GM19395 (cell line): ENCODE results near the gene IL1R2.

ENCODE experiments used
- ATAC-seq: cut with Tn5 transposase; IDR thresholded peaks from one replicate; pipeline ENCODE4 v1.9.1; 2021; ENCODE audit warnings: mild to moderate bottlenecking, moderate library complexity; ENCODE audit not compliant: unreplicated experiment

Gene IL1R2

DNA sequence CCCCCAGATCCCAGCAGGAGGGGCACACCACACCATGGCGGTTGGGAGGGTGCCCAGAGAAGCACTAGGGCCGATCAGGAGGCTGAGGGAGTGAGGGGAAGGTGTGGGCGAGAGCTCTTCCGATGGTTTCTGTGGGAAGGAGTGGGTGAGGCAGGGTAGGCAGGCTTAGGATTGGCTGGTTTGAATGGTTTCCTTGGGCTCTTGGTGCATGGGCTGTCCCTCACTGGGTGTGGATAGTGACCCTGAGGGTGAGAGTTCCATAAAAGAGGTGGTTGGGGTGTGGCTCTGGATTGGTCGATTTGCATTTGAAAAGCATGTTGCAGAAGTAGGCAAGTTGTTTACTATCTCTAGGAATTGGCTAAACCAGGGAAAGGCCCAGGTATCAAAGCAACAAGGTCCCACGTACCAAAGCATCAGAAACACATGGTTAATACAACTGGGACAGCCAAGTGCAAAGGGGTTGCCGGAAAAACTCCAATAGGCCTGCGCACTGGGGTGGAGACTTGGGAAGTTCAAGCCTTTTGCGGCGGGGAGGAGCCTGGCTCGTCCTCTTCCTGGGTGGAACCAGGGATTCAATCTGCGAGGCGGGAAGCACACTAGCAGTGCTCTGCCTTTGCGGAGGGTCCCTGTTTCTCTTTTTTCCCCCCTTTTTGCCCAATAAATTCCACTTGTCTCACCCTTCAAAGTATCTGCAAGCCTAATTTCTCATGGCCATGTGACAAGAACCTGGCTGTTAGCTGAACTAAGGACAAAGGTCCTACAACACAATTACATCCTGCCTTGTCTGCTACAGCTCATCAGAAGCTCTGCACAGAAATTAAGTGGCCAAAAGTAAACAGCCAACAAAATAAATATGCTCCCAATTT lies 43.2 kb downstream of the IL1R2 start:
- no peak for ATAC-seq

DNA sequence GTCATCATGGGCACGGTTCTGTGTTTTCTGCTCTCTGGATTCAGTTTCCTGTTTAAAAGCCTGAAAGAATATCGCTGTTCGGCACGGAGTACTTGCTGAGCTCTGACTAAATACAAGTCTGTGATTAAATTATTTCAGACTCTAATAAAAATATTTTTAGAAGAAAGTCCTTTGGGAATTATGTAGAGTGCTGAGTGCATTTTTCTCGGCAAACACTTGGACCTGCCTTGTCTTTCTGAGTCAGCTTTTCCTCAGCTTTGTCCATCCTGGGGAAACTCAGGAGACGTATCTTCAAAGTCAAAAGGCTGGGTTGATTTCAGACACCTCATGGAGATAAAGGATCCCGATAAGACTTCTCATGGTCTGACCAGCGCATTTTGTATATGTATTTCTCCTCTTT lies 45.9 kb downstream of the IL1R2 start:
- no peak for ATAC-seq

DNA sequence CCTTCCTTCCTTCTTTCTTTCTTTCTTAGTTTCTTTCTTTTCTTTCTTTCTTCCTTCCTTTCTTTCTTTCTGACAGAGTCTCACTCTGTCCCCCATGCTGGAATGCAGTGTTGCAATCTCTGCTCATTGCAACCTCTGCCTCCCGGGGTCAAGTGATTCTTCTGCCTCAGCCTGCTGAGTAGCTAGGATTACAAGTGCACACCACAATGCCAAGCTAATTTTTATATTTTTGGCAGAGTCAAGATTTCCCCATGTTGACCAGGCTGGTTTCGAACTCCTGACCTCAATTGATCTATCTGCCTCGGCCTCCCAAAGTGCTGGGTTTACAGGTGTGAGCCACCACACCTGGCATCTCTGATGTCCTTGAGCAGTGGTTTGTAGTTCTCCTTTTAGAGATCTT lies 48.5 kb downstream of the IL1R2 start:
- ATAC-seq: no peak

DNA sequence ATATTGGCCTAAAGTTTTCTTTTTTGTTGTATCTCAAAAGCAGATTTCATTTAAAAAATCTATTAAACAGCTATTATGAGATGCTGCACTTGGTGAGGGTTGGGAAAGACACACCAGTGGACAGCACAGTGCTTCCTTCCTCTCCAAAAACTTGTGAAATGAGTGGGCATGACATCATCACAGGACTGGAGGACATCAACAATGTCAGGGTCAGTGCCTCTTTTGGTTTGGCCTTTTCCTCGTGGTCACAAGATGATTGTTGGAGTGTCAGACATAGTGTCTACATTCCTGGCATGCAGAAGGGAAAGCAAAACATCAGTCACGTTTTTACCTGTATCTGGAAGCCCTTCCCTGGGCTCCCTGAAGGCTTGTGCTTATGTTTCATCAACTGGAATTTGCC lies 49.6 kb downstream of the IL1R2 start:
- ATAC-seq: no peak

DNA sequence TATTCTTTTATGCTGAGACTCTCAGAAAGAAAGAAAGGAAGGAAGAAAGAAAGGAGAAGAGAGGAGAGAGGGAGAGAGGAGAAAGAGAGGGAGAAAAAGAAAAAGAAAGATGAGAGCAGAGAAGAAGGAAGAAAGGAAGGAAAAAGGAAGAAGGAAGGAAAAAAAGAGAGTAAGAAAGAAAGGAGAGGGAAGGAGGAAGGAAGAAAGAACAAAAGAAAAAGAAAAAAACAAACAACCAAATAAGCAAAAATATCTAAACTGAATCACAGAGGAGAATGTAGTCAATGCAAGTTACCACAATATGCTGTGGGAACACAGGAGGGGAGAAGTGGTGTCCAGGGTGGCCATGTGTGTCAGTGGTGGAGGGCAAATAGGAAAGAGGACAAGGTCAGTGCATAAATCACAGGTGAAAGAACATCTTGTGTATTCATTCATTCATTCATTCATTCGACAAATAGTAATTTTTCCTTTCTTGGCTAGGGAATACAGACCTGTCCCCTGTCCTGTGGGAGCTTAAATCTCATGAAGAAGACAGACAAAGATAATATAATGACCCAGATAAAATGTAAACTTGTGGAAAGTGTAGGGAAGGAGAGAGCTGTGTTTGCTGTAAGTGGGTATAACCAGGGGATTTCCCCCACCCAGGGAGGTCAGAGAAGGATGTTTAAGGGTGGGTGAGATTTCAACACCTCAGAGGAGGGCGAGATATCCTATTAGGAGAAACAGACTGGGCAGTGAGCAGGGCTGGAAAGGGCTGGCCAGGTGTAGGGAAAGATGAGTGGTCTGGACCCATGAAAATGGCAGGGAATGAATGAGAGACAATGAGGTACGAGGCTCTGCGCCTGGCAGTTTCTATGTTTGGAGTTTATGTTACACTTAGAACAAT lies 50.7 kb downstream of the IL1R2 start:
- no peak for ATAC-seq

DNA sequence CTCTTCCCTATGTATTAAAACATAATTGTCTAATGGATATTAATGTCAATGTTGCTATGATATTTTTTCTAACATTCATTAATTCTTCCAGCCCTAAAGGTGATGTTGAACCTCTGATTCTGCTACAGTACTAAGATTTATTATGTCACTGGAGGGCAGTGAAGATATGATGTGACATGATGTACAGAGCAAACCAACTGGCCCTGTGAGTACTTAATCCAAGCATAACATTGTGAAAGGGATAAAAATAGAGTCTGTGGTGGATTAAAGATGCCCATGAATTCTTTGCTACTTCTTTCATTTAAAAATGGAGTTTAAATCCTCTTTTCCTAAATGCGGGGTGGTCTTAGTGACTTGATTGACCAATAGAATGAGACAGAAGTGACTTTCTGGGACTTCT lies 51.8 kb downstream of the IL1R2 start:
- no peak for ATAC-seq

DNA sequence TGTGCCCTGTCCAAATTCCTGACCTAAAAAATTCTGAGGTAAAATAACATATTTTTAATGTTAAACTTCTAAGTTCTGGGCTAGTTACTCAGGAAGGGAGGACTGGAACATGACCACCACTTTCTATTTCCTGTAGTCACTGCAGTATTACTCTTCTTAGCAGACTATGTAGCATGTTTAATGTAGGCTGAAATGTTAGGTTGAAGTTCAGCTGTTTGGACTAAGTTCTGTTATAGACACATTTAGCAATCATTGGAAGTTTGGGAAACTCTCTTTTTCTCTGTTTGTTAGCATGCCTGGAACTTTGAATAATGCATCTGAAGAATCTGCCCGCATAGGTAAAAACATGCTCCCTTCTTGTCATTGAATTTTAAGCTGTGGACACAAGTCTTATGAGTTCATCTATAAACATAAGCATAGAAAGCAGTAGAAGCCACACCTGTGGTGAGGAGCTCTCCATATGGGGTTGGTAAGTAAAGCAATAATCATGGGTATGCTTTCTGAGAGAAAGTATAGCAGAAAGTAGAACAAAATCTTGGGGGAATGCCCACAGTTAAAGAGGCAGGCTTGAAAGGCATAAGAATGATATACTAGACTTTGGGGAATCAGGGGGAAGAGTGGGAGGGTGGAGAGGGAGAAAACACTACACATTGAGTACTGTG lies 52.6 kb downstream of the IL1R2 start:
- ATAC-seq: no peak

DNA sequence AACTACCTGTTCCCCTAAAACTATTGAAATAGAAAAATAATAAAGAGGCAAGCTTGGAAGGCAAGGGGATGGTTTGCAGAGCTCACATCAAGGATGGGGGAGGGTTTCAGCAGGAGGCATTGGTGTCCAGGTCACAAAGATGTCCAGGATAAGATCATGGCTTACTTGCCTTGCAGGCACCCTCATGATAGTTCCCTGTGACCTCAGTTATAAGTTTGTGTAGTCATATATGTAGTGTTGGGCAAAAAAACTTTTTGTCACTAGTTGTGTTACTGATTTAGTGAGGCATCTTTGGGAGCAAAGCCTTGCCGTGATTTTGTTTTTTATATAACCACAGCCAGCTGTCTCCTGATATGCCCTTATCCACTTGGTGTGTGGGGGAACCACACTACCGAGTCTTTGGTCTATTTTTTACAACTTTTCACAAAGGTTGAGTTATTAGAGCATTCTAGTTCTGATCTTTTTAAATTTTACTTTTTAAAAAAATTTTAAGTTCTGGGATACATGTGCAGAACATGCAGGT lies 53.3 kb downstream of the IL1R2 start:
- ATAC-seq: no peak

DNA sequence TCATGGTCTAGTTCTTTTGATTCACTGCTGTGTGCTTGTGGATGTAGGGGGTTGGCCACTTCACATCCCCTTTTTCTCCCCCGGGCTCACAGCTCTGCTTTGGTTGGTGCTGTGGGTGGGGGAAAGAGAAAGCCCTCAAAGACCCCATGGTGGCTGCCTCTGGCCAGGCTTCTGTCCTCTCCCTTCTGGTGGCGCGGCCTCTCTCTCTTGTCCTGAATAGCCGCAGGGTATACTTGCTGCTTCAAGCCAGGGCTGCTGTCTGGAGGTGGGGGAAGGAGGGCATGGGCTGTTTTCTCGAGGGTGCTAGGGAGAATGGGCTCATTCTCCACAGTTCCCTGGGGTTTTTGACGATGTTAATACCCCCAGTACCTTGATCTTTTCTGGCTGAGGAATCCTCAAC lies 53.9 kb downstream of the IL1R2 start:
- no peak for ATAC-seq

DNA sequence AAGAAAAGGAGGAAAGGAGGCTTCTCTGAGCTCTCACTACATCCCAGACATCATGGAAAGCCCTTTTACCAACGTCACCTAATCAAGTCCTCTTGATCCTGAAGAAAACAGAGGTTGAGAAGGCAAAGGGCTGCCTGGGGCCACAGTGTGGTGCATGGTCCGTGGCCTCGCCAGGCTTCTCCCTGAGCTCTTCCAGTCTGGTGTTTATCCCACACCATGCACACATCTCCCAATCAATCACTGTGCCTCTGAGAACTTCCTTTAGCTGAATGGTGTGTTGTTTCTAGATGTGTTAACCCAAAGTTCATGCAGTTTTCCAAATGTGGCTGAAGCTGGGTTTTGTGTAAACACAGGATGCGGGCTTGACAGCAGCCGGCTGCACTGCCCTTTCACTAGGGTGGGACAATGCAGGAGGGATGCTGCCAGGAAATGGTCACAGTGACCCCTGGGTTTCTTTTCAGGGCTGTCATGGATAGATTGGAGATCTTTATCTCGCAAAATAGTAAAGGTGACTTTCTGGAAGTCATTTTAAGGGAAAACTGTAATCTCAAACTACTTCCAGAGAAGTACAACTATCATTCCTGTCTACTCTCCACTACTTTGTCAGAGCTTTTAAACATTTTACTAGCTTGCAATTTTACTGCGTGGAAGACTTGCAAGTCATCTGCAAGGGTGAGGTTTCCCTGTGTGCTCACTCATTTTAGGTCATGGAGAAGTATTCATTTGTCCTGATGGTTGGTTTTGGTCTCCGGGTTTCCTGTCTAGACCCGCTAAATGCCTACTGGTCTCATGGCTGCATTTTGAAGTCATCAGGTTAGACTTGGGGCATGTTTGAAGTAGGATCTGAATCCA lies 54.6 kb downstream of the IL1R2 start:
- no peak for ATAC-seq

DNA sequence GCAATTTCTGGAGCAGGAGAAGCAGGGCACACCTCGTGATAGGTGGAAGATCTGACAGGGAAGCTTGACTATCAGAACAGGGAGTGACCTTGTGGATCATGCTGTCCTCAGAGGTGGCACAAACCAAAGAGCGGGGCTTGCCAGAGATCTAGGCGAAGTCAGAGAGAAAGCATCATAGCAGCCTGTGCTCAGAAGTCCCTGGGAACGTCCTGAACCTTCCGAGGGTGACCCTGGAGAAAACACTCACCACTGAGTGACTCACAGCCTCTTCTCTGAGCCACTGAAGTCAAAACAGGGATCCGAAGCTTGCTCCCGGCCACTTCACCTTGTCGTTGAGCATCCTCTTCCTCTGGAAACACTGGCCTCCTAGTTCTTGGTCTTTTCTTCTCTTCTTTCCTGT lies 56.7 kb downstream of the IL1R2 start:
- ATAC-seq: no peak

DNA sequence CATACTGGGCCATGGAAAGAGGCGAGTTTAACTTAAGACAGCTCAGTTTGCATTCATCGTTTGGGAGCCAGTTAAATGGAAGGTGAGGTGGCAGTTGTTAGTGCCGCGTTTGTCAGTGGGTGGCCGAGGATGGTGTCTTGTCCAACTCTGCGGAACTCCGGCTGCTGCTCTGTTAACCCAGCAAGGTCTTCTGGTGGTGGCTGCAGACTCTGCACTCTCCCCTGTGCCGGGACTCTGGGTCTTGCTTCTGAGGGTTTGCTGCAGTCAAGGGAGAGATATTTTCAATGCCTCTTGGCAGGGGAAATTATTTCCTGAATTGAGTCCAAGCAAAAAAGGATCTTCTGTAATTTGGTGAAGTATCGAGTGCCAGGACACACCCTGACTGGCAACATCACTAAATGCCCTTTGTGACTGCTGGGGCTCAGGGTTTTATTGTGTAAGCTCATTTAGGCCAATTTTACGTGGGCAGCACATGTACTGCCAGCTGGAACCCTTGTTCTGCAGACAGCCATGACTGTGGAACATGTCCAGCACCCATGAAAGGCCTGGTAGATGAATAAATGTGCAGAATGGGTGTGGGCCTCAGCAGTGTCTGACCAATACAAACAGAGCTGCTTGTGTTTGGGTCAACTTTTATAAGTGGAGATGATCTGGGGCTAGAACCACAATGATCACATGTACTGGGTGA lies 58.1 kb downstream of the IL1R2 start:
- ATAC-seq: no peak

DNA sequence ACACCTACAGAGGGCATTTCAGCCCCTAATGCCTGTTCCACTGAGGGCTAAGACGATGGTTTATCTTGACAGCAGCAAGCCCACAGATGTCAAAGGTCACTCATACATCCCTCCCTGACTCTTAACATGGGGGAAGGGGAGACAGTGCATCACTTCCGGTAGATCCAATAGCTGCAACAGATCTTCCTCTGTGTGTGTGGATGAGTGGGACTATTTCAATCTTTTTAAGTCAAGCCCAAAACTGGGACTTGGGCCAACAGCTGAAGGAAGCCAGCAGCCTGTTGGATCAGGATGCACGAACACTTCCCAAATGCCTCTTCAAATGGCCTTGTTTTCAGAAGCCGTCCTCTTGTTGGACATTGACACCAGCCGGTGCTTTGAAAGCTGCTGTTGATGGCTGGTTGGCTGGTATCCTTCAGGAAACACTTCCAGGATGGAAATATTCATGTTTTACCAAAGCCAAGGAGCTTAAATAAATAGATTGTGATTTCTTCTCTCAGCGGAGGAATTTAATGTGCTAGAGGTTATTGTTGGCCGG lies 59.2 kb downstream of the IL1R2 start:
- no peak for ATAC-seq

DNA sequence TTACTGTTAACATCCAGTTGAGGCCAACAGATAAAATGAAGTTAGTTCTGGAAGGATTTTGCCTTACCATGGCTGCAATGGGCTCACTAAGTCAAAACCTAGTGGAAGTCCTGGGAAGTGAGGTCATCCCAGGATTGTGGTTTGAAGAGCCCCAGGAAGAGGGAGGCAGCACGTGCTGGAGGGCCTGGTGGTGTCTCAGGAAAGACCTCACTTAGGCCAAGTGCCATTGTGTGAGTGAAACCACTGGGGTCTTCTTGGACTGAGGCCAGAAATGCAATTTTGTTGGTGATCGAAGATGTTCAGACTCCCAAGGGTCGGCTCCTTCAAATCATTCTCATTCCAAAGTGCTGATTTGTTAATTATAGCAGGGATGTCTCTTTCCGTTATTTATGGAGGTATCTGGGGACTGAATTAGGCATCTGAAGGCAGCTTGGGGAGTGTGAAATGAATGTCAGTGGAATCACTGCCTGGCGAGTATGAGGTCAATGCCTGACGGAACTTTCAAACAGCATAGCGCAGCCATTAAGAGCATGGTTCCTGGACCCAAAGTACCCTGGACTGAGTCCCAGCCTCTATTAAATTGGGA lies 60.0 kb downstream of the IL1R2 start:
- no peak for ATAC-seq

DNA sequence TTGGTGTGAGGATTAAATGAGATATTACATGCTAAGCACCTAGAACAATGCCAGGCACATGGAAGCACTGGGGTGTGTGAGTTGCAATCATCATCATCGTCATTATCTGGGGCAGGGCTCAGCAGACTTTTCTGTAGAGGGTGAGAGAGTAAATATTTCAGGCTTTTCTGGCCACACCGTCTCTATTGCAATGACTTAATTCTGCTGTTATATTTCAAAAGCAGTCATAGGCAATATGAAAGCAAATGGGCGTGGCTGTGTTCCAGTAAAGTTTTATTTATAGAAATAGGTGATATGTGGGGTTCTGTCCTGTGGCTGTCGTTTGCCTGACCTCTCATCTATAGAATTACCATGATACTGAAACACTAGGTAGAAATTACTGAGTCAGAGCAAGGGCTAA lies 60.6 kb downstream of the IL1R2 start:
- no peak for ATAC-seq

DNA sequence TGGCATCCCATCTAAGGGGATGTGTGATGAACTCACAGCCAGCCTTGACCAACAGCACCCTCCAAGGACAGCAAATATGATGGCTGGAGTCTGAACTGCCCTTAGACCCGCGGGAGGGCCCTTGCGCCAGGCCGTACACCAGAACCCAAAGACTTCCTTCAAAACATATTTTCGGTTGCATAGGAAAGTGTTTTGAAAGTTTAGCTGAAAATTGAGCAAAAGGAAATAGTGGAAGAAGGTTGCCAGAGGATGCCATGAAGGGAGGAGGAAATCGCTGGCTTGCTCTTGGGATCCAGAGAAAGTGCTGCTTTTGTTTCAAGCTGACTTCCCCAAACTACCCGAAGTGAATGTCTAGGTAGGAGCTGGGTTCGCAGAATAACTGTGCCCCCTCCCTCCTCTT lies 61.3 kb downstream of the IL1R2 start:
- no peak for ATAC-seq

DNA sequence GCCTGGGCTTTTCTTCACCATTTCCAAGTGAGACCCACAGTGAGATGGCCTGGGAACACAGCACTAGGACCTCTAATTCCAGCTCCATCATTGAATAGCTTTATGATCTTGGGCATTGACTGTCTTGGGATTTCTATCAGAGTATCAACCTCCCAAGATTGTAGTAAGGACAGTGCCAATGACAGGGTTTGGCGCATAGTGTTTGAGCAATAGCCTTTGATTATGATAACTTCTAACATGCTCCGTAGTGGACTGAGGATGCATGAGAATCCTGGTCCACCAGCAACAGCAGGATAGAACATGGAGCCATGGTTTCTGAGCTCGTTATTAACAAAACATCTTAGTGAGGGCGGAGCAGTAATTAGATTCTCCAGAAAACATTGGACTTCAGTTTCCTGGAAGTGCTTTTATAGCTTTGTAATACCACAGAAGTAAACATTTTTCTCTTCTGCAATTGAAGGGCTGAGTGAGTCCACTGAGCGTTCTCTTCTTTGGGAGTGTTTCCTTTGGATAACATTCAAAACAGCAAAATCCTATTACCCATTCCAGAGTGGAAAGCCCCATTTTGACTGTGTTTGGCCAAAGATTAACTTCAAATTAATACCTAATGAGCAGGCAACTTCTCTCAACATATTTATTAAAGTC lies 63.7 kb downstream of the IL1R2 start:
- no peak for ATAC-seq

DNA sequence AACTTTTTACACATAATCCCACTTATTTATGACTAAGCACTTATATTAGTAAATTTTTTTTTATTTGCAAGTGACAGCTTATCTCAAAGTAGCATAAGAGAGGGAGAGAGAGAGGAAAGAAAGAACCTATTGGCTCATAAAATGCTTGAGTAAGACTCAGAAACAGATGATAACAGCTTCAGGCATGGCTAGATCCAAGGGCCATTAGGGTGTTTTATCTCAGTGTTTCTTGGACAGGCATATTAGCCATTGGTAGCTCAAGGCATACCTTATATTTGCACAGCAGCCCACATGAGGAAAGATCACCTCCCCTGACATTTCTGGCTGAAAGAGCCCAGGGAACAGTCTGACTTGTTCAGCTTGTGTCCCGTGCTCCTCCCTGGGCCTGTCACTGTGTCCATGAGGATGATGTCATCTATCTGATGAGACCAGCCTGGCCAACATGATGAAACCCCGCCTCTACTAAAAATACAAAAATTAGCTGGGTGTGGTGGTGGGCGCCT lies 64.4 kb downstream of the IL1R2 start:
- no peak for ATAC-seq
